Limb (tissue), 2 donors: ENCODE data around the gene TLX3.

ENCODE experiments used
- DNase-seq, 2 donors: peaks; one replicate each; pipeline ENCODE4 v3.0.0-alpha.2; 2016; ENCODE audit errors: extremely low spot score in 2 of 2

Gene TLX3

GRCh38 chr5:171306166-171306565 is 2.9 kb upstream of the TLX3 start:
- no peak for DNase-seq

- DNase-seq = no peak
Observed at GRCh38 chr5:171306781-171307591, 2.1 kb upstream of the TLX3 start.

GRCh38 chr5:171307789-171308452 is 1.1 kb upstream of the TLX3 start:
- DNase-seq = peak in 1 of 2 donors; percentile 59

GRCh38 chr5:171309276-171310211 is 496 bp downstream of the TLX3 start:
- peak in 1 of 2 donors; percentile 52 for DNase-seq

- peak in 1 of 2 donors; percentile 38 for DNase-seq
Observed at GRCh38 chr5:171310212-171310818, 1.3 kb downstream of the TLX3 start.

GRCh38 chr5:171310819-171311321 is 1.8 kb downstream of the TLX3 start:
- DNase-seq = no peak

GRCh38 chr5:171311322-171312077 is 2.5 kb downstream of the TLX3 start:
- peak; percentile 40 to 68 for DNase-seq

- peak in 1 of 2 donors; percentile 72 for DNase-seq
Observed at GRCh38 chr5:171312129-171312974, 3.3 kb downstream of the TLX3 start.

- peak in 1 of 2 donors; percentile 50 for DNase-seq
Observed at GRCh38 chr5:171313481-171314206, 4.6 kb downstream of the TLX3 start.

GRCh38 chr5:171314728-171315385 is 5.8 kb downstream of the TLX3 start:
- peak in 1 of 2 donors; percentile 73 for DNase-seq

GRCh38 chr5:171315386-171315891 is 6.4 kb downstream of the TLX3 start:
- no peak for DNase-seq

GRCh38 chr5:171315925-171316257 is 6.8 kb downstream of the TLX3 start:
- no peak for DNase-seq

- DNase-seq = peak in 1 of 2 donors; percentile 60
Observed at GRCh38 chr5:171316258-171317121, 7.4 kb downstream of the TLX3 start.

GRCh38 chr5:171317230-171317629 is 8.2 kb downstream of the TLX3 start:
- no peak for DNase-seq

GRCh38 chr5:171318026-171318425 is 9.0 kb downstream of the TLX3 start:
- DNase-seq = no peak

GRCh38 chr5:171321447-171321846 is 12.4 kb downstream of the TLX3 start:
- DNase-seq = no peak

- no peak for DNase-seq
Observed at GRCh38 chr5:171322527-171322926, 13.5 kb downstream of the TLX3 start.
